GM21619 (cell line): ENCODE results near the gene CBFA2T3.

Experiments
- ATAC-seq: cut with Tn5 transposase; IDR thresholded peaks from one replicate; pipeline ENCODE4 v1.9.1; 2021; ENCODE audit not compliant: unreplicated experiment

Gene CBFA2T3

GRCh38 chr16:88977812-88978607 lies 1.0 kb upstream of the CBFA2T3 start:
- ATAC-seq: no peak

GRCh38 chr16:88976366-88977017 lies 515 bp downstream of the CBFA2T3 start:
- ATAC-seq: no peak

GRCh38 chr16:88975511-88976061 lies 1.4 kb downstream of the CBFA2T3 start:
- ATAC-seq: no peak

GRCh38 chr16:88974916-88975215 lies 2.1 kb downstream of the CBFA2T3 start:
- no peak for ATAC-seq

DNA sequence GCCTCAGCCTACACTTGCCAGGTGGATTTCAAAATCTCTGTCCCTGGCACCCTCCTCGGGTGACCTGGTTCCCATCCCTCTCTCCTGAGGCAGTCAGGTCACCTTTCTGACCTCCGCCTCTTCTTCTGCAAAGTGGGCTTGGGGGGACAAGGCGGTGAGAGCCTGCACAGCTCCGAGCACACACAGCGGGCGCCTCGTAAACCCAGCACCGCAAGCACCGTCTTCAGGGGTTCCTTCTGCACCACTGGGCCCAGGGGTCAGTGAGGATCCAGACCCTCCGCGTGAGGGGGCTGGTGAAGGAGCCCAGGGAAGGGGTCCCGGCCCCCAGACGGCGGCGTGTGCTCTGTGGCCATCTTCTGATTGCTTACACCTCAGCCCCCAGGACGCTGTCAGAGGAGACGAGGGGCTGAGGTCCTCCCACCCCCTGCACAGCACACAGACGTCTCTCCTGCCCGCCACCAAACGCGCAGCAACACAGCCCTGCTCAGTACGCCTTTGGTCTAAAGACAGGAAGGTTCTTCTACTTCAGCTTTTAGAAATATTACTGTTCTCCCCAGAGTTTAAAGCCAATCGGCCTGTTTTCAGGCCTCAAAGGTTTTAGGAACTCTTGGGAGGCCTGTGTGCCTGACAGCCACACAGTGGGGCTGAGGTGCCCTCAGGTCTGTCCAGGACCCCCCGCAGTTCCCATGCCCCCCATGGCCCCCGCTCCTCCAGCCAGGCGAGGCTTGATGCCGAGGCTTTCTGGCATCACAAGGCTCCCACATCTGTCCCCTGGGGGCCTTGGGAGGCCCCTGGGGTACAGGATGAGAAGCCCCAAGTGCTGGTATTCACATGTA lies 2.7 kb downstream of the CBFA2T3 start:
- ATAC-seq: no peak

- no peak for ATAC-seq
Observed at GRCh38 chr16:88973415-88974050, 3.5 kb downstream of the CBFA2T3 start.

DNA sequence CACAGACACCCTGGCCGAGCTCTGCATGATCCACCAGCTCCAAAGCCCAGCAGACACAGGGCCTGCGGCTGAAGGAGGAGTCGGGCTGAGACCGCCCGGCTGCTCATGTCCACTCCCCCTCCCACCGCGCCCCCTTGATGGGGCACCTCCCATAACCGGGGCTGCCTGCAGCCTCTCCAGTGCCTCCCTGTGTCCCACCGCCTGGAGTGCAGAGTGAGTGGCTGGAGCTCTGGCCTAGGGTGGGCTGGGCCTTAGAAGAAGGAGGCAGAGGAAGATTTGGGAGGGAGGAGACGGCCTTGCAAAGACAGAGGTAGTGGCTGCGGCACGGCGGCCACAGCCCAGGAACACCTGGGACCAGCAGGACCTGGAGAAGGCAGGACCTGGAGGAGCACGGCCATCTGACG lies 4.0 kb downstream of the CBFA2T3 start:
- ATAC-seq: no peak

DNA sequence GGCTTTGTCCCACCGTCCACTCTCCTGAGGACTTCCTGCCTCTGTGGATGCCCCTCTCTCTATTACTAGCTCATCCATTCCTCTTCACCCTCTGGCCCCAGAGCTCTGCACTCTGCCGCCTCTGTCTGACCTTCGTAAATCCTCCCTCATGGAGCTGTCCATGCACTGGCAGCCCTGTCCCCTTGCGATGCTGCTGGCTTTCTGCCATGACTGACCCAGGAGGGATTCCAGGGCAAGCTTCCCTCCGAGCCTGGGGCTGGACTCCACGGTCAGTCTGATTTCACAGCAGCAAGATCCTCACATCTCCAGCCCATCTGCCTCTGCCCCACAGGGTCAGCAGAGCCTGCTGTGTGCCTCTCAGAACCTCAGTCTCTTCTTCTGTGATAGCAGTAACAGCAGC lies 4.7 kb downstream of the CBFA2T3 start:
- ATAC-seq: no peak

DNA sequence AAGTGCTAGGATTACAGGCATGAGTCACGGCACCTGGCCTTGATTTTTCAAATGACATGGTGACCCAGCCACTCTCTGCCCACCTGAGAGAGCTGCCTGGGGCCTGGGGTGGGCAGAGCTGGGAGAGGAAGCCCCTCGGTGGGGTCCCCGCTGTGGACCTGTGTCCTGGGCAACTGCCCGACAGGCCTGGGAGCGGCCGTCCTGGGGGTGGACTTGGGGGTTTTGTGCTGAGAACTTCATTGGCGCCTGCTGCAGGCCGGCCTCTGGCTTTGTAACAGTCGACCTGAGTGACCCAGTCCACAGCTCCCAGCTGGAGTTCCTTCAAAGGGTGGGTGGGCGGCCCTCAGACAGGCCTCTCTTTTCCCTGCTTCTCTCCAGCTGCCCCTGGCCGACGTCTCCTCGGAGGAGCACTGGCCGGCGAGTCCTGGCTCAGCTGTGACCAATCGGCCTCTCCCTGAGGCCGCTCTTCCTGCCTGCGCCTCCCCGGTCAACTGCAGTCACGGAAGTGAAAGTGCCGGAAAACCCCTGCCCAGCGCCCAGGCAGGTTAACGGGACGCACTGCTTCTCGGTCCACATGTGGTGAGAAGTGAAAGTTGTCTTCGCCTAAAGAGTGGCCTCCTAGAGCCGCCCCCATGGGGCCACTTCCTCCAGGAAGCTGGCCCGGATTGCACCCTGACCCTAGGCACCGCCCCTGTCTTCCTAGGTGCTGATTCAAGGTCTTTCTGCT lies 5.5 kb downstream of the CBFA2T3 start:
- ATAC-seq: no peak

DNA sequence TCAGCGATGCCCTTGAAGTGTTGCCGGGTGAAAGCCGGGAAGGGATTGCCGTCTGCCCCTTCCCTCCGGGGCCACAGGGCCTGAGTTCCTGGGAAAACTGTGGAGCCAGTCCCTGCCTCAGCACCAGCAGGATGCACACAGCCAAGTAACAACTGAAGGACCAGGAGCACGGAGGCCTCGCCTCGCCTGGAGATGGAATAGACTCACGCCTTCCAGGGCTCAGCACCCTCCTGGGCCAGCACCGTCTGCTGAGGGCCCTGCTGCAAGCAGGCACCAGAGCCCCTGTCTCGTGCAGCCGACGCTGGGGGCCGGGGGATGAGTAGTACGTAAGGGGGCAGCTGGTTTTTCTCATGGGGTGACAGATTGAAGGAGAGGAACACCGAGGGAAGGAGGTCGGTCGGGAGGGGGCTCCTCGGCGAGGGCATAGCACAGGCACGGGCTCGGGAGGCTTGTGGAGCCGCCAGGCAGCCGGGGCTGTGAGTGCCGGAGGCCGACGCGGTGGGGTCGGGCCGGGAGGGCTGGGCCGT lies 6.4 kb downstream of the CBFA2T3 start:
- no peak for ATAC-seq

DNA sequence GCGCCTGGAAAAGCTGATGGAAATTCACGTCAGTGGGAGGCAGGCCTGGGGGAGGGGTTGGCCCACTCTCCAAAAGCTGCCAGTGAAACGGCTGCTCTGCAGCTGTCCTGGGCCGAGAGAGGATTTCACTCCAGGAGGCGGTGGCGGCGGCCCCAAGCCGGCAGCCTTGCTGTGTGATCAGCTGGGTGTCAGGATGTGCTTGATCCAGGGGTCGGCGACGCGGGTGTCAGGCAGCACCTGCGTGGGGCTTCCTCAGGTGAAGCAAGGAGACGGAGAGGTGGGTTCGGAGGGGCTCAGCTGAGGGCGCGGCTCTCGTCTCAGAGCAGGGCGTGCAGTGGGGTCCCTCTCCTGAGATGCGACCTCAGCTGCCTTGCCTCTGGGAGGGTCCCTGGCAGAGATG lies 7.0 kb downstream of the CBFA2T3 start:
- ATAC-seq: no peak

DNA sequence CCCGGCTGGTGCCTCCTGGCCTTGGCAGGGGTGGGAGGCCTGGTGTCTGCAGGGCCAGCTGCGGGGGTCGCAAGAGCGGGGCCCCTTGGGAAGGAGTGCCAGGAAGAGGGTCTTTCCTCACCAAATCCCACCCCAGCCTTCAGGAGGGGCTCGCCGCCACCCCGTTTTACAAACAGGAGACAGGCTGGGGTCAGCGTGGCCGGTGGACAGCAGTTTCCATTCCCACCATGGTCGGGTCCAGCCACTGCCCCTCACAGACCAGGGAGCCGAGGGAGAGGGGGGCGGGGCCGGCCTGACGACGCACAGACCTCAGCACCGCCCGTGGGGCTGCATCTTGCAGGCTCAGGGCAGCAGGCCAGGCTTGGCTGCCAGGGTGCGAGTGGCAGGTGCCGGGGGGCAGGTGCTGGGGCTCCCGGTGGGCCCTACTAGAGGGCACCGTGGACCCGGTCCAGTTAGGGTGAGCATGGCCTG lies 7.6 kb downstream of the CBFA2T3 start:
- ATAC-seq: no peak

- ATAC-seq: no peak
Observed at GRCh38 chr16:88968589-88969280, 8.3 kb downstream of the CBFA2T3 start.

DNA sequence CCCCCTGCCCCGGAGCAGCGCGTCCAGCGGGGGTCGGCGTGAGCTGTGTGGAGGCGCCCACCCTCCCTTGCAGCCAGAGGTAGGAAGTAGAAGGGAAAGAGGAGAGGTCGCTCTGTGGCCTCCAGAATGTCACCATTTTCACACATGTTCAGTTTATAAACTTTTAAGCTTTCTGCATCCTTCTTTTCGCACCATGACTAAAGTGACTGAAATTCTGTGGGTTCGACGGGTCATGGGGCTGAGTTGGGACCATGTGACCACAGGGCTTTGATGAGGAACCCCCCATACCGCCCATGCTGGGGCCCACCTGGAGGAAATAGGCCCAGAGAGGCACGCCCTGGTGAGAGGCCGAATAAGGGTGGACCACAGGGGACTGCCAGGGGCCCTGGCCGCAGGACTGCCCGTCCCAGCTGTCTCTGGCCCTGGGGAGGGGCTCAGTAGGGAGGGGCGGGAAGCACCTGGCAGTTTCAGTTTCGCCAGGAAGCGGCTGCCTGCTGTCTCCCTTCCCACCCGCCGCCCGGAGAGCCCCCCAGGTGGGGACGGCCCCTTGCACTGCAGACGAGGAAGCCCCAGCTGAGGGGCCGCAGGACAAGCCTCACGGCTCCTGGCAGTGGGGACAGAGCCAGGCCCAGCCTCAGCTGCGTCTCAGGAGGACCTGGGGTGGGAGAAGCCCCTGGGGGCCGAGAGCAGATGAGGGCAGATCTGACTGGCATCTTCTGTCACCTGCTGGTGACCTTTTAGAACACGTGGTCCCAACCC lies 9.0 kb downstream of the CBFA2T3 start:
- ATAC-seq: peak; percentile 53

DNA sequence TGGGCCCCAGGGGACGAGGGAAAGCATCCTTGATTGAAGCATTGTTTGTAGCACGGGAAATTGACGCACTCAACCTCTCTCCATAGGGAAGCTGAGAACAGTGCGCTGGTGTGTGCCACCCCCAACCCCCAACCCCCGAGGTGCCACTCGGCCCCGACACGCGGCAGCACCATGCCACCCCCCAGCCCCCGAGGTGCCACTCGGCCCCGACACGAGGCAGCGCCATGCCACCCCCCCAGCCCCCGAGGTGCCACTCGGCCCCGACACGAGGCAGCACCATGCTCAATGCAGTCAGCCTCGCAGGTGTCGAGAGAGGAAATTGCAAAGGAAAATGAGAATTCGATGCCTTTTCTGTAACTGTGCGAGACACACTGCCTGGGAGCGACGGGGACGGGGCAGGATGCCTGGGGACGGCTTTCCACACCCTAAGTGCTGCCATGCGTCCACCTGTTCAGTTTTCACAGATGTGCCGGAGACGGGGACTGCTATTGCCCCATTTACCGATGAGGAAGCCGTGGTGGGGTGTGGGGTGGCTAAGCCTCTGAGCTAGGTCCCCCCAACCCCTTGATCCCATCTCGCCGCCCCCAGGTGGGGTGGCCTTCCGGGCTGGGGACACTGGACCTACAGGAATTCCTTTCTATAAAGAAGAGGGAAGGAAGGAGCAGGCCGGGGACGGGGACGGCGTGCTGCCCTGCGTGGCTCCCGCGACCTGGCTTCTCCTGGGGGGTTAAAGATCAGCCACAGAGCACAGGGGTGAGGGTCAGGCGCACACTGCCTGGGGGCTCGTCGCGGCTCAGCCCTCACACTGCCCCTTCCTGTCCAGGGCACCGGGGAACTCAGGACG lies 9.8 kb downstream of the CBFA2T3 start:
- no peak for ATAC-seq

DNA sequence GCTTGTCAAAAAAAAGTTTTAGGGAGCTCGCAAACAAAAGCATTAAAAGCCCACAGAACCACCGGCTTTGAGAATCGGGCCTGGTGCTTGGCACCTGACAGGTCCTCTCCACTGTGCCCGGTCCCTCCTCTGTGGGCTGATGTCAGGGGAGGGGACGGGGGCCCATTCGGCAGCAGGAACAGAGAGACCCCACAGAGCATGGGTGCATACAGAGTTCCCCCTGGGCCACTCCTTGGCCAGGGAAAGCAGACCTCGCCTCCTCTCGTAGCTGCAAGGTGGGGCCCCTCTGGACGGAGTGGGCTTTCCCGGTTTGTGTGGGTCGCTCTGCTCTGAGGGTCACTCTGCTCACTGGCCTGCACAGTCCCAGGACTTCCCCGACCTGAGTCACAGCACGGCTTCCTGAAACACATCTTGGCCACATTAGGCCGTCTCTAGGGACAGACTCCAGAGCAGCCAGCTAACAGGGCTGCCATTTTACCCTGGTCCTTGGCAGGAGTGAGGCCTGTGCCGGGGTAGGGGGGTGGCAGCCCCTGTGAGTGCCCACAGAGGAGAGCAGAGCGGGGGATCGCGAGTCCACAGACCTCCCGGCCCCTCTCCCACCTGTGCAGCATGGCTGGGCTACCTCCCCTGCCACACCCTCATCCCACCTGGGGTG lies 11.1 kb downstream of the CBFA2T3 start:
- ATAC-seq: no peak

DNA sequence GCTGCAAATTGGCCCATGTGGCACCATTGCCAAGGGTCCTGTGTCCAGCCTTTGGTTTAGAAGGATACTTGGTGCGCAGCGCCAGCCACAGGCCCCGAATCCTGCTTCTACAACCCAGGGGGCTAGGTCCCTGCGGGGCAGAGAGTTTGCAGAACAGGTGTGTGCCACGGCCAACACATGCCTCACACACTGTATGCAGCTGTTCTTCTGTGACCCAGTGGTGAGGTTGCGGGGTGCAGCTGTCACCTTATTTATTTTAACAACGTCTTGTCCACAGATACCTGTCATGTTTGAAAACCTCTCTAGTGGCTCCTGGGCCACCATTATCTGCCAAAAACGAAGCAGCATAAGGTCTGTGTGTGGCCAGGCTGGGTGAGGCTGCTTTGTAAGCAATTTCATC lies 11.6 kb downstream of the CBFA2T3 start:
- no peak for ATAC-seq
